GM20000 (cell line): ENCODE results near the gene OR2S2.

ENCODE experiments used
- DNase-seq: peaks from one replicate; pipeline ENCODE4 v3.0.0; 2012; ENCODE audit warnings: low spot score
- CTCF ChIP-seq: IDR thresholded peaks from 2 replicates; pipeline ENCODE4 v1.5.1; 2012; ENCODE audit warnings: mild to moderate bottlenecking, control low read depth; ENCODE audit errors: extremely low read depth, missing control alignments

Gene OR2S2

DNA sequence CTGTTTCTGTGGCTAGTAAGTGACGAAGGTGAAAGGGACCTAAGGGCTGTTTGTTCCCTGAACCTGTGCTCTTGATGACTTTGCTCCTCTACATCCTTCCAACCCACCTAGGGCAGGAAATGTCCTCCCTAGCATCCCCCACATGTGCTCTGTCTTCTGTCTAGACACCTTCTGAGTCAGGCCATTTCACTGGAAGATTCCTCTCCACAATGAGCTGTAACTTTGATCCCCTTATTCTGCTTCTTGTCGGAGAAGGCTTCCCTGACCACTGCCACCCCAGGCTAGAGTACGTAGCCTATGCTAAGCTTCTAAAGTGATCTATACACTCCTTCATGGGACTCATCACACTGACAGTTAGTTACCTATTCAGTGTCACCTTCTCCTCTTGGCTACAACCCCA lies 27.0 kb downstream of the OR2S2 start:
- DNase-seq, result no peak
- TF ChIP-seq CTCF, result no peak

DNA sequence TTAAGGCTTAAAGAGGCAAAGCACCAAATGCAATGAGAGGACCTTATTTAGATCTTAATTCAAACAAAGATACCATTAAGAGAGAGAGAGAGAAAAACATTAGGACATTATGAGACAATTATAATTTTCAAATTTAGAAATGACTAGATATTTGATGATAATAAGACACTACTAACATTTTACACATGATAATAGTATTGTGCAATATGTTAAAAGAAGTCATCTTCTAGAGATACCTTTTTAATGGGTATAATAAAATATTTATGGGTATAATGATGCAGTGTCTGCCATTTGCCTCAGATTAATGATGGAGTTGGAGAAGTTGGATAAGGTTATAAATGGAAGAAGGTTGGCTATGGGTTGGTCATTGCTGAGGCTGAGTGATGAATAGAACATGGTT lies 27.4 kb downstream of the OR2S2 start:
- no peak for DNase-seq
- no peak for TF ChIP-seq CTCF

DNA sequence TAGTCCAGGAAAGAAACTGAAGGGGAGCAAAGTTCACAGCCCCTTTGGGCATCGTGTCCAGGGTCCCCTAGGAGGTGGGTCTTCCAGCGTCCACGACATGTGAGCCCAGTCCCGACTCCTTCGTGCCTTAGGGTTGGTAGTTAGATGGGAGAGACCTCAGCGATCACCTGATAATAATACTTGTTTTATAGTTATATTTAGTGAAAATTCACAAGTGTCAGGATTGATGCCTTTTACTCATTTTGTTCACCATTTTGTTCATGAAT lies 28.6 kb downstream of the OR2S2 start:
- DNase-seq, result no peak
- TF ChIP-seq CTCF, result no peak

DNA sequence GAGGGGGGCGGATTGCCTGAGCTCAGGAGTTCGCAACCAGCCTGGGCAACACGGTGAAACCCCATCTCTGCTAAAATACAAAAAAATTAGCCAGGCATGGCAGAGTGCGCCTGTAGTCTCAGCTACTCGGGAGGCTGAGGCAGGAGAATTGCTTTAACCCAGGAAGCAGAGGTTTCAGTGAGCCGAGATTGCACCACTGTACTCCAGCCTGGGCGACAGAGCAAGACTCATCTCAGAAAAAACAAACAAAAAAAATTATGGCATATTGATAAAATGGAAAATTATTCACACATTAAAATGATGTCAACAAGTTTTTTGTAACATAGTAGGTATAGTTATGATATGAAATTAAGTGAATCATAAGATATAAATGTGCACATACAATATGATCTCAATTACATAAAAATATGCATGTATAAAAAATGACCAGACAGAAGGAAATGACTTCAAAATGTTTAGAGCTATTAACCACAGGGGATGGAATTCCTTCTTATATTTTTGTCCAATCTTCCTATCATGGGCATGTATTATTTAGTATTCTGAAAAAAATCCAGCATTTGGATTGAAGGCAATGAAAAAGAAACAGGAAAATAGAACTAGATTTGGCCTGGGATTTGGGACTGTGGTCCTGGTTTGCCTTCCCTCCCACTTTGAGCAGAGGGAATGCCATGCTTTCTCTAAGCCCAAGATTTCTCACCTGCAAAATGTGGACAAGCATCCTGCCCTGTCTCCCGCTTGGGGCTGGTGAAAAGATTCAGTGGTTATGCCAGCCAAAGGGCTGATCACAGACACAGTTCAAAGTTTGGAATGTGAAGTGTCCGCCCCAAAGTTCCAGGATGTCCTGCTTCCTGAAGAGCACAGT lies 29.1 kb downstream of the OR2S2 start:
- no peak for TF ChIP-seq CTCF
- DNase-seq, result no peak

DNA sequence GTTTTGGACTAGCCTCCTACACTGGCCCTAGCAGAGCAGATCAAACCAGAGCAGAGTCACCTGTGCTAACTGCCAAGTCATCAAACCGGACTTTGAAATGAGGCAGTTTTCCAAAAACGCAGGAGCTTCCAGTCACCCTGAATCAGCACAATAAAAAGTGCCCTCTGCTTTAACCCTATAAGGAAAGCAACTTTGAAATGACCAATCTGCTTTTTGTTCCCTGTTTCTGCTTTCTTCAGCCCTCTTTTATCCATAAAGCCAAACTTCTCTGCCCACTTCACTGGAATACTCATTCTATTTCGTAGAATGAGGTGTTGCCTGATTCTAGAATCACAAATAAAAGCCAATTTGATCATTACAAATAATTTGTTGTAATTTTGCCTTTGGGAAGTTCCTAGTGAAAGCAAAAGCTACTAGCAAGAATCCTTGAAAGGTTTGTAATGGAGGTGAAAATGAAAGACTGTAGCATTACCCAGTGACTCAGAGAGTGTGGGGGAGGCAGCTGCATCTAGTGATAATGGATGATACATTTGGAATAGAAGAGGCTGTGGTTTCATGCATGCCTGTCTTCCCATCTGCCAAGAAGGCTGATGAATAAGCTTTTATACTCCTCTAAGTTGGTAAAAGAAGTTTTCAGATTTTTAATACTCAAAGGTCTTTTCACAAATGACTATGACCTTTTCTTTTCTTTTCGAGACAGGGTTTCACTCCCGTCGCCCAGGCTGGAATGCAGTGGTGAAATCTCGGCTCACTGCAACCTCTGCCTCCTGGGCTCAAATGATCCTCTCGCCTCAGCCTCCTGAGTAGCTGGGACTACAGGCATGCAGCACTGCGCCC lies 33.8 kb downstream of the OR2S2 start:
- DNase-seq, result no peak
- no peak for TF ChIP-seq CTCF

DNA sequence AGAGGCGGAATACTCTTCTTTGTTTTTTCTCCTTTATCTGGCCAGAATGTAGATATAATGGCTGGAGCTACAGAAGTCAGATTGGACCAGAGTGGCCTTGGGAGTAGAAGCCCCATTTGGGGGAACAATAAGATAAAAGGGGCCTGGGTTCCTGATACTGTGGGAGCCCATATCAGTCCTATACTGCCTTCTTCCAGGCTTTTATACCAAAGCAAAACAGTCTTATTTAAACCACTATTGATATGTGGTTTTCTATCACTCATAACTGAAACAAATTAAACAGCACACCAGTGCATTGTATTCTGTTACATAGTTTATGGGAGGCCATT lies 34.4 kb downstream of the OR2S2 start:
- no peak for DNase-seq
- TF ChIP-seq CTCF, result no peak

GRCh38 chr9:35920051-35920620 lies 37.8 kb downstream of the OR2S2 start:
- no peak for TF ChIP-seq CTCF
- no peak for DNase-seq
